Stimulated activated CD4-positive, alpha-beta T cell treated with anti-CD3 and anti-CD28 coated beads, Interleukin-4, amount 100 ng/mL, for 48 hours (primary cell): Measurements from ENCODE around the gene C15orf39.

ENCODE experiments used
- DNase-seq, 2 donors: peaks; one replicate each; pipeline ENCODE4 v3.0.0-alpha.2; 2020; ENCODE audit warnings: low read depth in 2 of 2

The C15orf39 gene

GRCh38 chr15:75197062-75197630 is 4.5 kb upstream of the C15orf39 start:
- no peak for DNase-seq

GRCh38 chr15:75198560-75199356 is 2.9 kb upstream of the C15orf39 start:
- no peak for DNase-seq

- DNase-seq, result no peak
These were observed 2.2 kb upstream of the C15orf39 start for GRCh38 chr15:75199357-75199940.

- no peak for DNase-seq
These were observed 1.3 kb upstream of the C15orf39 start for GRCh38 chr15:75200391-75200764.

- DNase-seq, result peak; percentile 28 to 44
These were observed 692 bp upstream of the C15orf39 start for GRCh38 chr15:75200765-75201615.

- DNase-seq, result peak; percentile 78 to 84
These were observed 752 bp downstream of the C15orf39 start for GRCh38 chr15:75202251-75203016.

GRCh38 chr15:75203017-75203907 is 1.6 kb downstream of the C15orf39 start:
- no peak for DNase-seq

- DNase-seq, result no peak
These were observed 2.2 kb downstream of the C15orf39 start for GRCh38 chr15:75203908-75204263.

- DNase-seq, result peak; percentile 81 to 83
These were observed 2.8 kb downstream of the C15orf39 start for GRCh38 chr15:75204340-75205063.

- DNase-seq, result no peak
These were observed 3.3 kb downstream of the C15orf39 start for GRCh38 chr15:75205064-75205395.

GRCh38 chr15:75206006-75206405 is 4.3 kb downstream of the C15orf39 start:
- DNase-seq, result no peak

- DNase-seq, result no peak
These were observed 5.3 kb downstream of the C15orf39 start for GRCh38 chr15:75206803-75207617.

- no peak for DNase-seq
These were observed 6.2 kb downstream of the C15orf39 start for GRCh38 chr15:75207618-75208500.

GRCh38 chr15:75208501-75209288 is 7.0 kb downstream of the C15orf39 start:
- no peak for DNase-seq

- DNase-seq, result no peak
These were observed 7.6 kb downstream of the C15orf39 start for GRCh38 chr15:75209289-75209676.

GRCh38 chr15:75210811-75211230 is 9.1 kb downstream of the C15orf39 start:
- DNase-seq, result no peak
